Prostate gland (tissue), 2 donors: ENCODE measurements around the gene STARD9.

Experiments
- CTCF ChIP-seq, 4 experiments: fragments of 200-600 bp in 2 of 4; fragments of 450-650 bp in 2 of 4; sonication (generic) in 2 of 4; IDR thresholded peaks; 1 replicate in 3 of 4; 2 replicates in 1 of 4; pipeline ENCODE4 v1.5.1; 2016 to 2019; ENCODE audit warnings: antibody characterized with exemption in 4 of 4, mild to moderate bottlenecking in 2 of 4, moderate library complexity in 2 of 4
- POLR2A ChIP-seq: fragments of 450-650 bp; IDR thresholded peaks from one replicate; pipeline ENCODE4 v1.6.1; 2016; ENCODE audit warnings: antibody characterized with exemption, mild to moderate bottlenecking

- TF ChIP-seq POLR2A (no peak), CTCF (IDR thresholded peaks at IDR 0.05) (no peak)
These were observed 104.1 kb downstream of the STARD9 start for GRCh38 chr15:42679285-42680141.
